CD4-positive, alpha-beta memory T cell (primary cell): ENCODE measurements around the gene LKAAEAR1. TPM values are rescaled to one million over a fixed set of nuclear protein-coding genes. Genes with fewer than 3 reads are reported as not detected.

Experiments
- CTCF ChIA-PET: fragments of 350-600 bp; sonication (Branson Sonifier 250); formaldehyde crosslinking; loops from one replicate; lab custom pipeline; 2021; ENCODE audit warnings: inconsistent platforms; ENCODE audit not compliant: partially characterized antibody; lab: Charles Lee
- POLR2A ChIA-PET: fragments of 350-600 bp; sonication (Branson Sonifier 250); formaldehyde crosslinking; loops from one replicate; lab custom pipeline; 2021; ENCODE audit not compliant: partially characterized antibody; lab: Charles Lee
- DNase-seq, 5 donors: peaks; one replicate each; pipeline versions ENCODE4 v3.0.0 to v3.0.0-alpha.2; 2020 to 2022; ENCODE audit warnings: mixed read lengths in 1 of 5
- H3K27ac ChIP-seq: one replicate; pipeline ENCODE4 v1.7.0; 2013; ENCODE audit warnings: low read depth, low read length
- H3K27me3 ChIP-seq: 2 replicates; pipeline ENCODE4 v1.7.0; 2013; ENCODE audit warnings: mild to moderate bottlenecking, low read length, moderate library complexity; ENCODE audit not compliant: insufficient read depth
- H3K36me3 ChIP-seq: 2 replicates; pipeline ENCODE4 v1.7.0; 2013; ENCODE audit warnings: mild to moderate bottlenecking, low read length, moderate library complexity; ENCODE audit not compliant: insufficient read depth
- H3K4me1 ChIP-seq: 2 replicates; pipeline ENCODE4 v1.7.0; 2013; ENCODE audit warnings: mild to moderate bottlenecking, low read length, moderate library complexity; ENCODE audit not compliant: insufficient read depth
- H3K4me3 ChIP-seq, 2 donors: one replicate each; pipeline ENCODE4 v1.7.0; 2013; ENCODE audit warnings: low read length in 2 of 2, mild to moderate bottlenecking in 1 of 2
- H3K9me3 ChIP-seq, 2 donors: one replicate each; pipeline ENCODE4 v1.7.0; 2013; ENCODE audit warnings: low read length in 2 of 2, control low read depth in 1 of 2; ENCODE audit not compliant: control insufficient read depth in 1 of 2
- H3K27ac Mint-ChIP-seq, 7 donors: one replicate each; pipeline ENCODE4 v1.8.0; 2020 to 2021; ENCODE audit warnings: mixed read lengths in 7 of 7, mild to moderate bottlenecking in 6 of 7, inconsistent platforms in 3 of 7, moderate library complexity in 3 of 7
- H3K27me3 Mint-ChIP-seq, 2 donors: one replicate each; pipeline ENCODE4 v1.8.0; 2020 to 2021; ENCODE audit warnings: mixed read lengths in 2 of 2
- H3K36me3 Mint-ChIP-seq, 2 donors: one replicate each; pipeline ENCODE4 v1.8.0; 2020 to 2021; ENCODE audit warnings: mixed read lengths in 2 of 2, inconsistent platforms in 1 of 2, mild to moderate bottlenecking in 1 of 2
- H3K4me1 Mint-ChIP-seq, 4 donors: one replicate each; pipeline ENCODE4 v1.8.0; 2020 to 2021; ENCODE audit warnings: mixed read lengths in 4 of 4, mild to moderate bottlenecking in 1 of 4
- H3K4me3 Mint-ChIP-seq, 8 donors: one replicate each; pipeline ENCODE4 v1.8.0; 2020 to 2021; ENCODE audit warnings: mixed read lengths in 8 of 8, mild to moderate bottlenecking in 7 of 8, moderate library complexity in 6 of 8, inconsistent platforms in 3 of 8
- H3K9me3 Mint-ChIP-seq, 8 donors: one replicate each; pipeline ENCODE4 v1.8.0; 2020 to 2021; ENCODE audit warnings: mixed read lengths in 8 of 8, mild to moderate bottlenecking in 5 of 8, inconsistent platforms in 3 of 8, moderate library complexity in 1 of 8
- intact Hi-C: fragments of 100-400 bp; cut with micrococcal nuclease; formaldehyde crosslinking; loops from one replicate; pipeline ENCODE4 v1.15.1; 2023
- polyA plus RNA-seq, 2 donors: library from polyadenylated mRNA; unstranded; fragments of 300-500 nt; fragmentation: Illumina TruSeq; gene quantifications; one replicate each; pipeline ENCODE4 v1.2.3, GENCODE V29; 2021
- total RNA-seq, 2 experiments: library from RNA; stranded (reverse); gene quantifications; one replicate each; pipeline ENCODE4 v1.2.3, GENCODE V29; 2021

The LKAAEAR1 gene
- total and polyA plus RNA-seq, 4 experiments from 2014 or later: 0.30 to 0.63 (median 0.39) TPM; not detected in 1

GRCh38 chr20:64095927-64096326, 11.7 kb upstream of the LKAAEAR1 start:
- Mint-ChIP-seq H3K9me3 (peaks cover 0 to 3% (median 0%) of the 10 kb centered on the region in 8 donors), H3K4me3 (no peak overlapping the region), H3K27me3 (peaks cover 0 to under 1% of the 10 kb centered on the region in 2 donors), H3K36me3 (peaks cover 2 to 5% of the 10 kb centered on the region in 2 donors), H3K4me1 (peaks cover 8 to 10% (median 9%) of the 10 kb centered on the region in 4 donors), H3K27ac (no peak overlapping the region)
- no peak overlapping the region for H3K27ac ChIP-seq
- no peak overlapping the region for H3K4me3 ChIP-seq
- H3K36me3 ChIP-seq: no peaks in the 10 kb centered on the region
- ChIA-PET CTCF (interaction anchor here (1.1 to 1.2 kb wide), 2 partner anchors 12 to 25 kb away, joined by 3 to 4 read pairs; partner anchors contain the start of gene LKAAEAR1), POLR2A (no interaction called here)
- no peaks in the 10 kb centered on the region for H3K9me3 ChIP-seq
- peaks cover 2% of the 10 kb centered on the region for H3K27me3 ChIP-seq
- intact Hi-C loops: no loop called here
- H3K4me1 ChIP-seq: peaks cover 14% of the 10 kb centered on the region
- peak in 1 of 5 donors; percentile 35 for DNase-seq

GRCh38 chr20:64095455-64095854, 11.3 kb upstream of the LKAAEAR1 start:
- no peak overlapping the region for H3K4me3 Mint-ChIP-seq
- H3K36me3 Mint-ChIP-seq: peaks cover 2 to 5% of the 10 kb centered on the region in 2 donors
- H3K9me3 Mint-ChIP-seq: peaks cover 0 to 3% (median 0%) of the 10 kb centered on the region in 8 donors
- CTCF ChIA-PET: interaction anchor here (1.2 kb wide), 1 partner anchor 25 kb away, joined by 3 read pairs; no protein-coding TSS in a partner anchor
- Histone ChIP-seq H3K27me3 (no peaks in the 10 kb centered on the region), H3K9me3 (no peaks in the 10 kb centered on the region), H3K27ac (no peak overlapping the region), H3K4me1 (peaks cover 9% of the 10 kb centered on the region), H3K36me3 (no peaks in the 10 kb centered on the region), H3K4me3 (no peak overlapping the region)
- peaks cover 8 to 10% (median 9%) of the 10 kb centered on the region in 4 donors for H3K4me1 Mint-ChIP-seq
- H3K27ac Mint-ChIP-seq: no peak overlapping the region
- POLR2A ChIA-PET: no interaction called here
- DNase-seq: peak in 1 of 5 donors; percentile 6
- intact Hi-C loops: no loop called here
- H3K27me3 Mint-ChIP-seq: no peaks in the 10 kb centered on the region

GRCh38 chr20:64093013-64093503, 8.9 kb upstream of the LKAAEAR1 start:
- CTCF ChIA-PET: interaction anchor here (0.9 kb wide), 1 partner anchor 9 kb away, joined by 3 read pairs; the partner anchor contains the start of gene LKAAEAR1
- Histone ChIP-seq H3K27me3 (no peaks in the 10 kb centered on the region), H3K9me3 (no peaks in the 10 kb centered on the region), H3K4me1 (no peaks in the 10 kb centered on the region), H3K36me3 (no peaks in the 10 kb centered on the region), H3K4me3 (no peak overlapping the region), H3K27ac (no peak overlapping the region)
- Mint-ChIP-seq H3K4me3 (no peak overlapping the region), H3K36me3 (peaks cover 2 to 5% of the 10 kb centered on the region in 2 donors), H3K4me1 (peaks cover 5 to 9% (median 8%) of the 10 kb centered on the region in 4 donors), H3K9me3 (peaks cover 0 to 3% (median 3%) of the 10 kb centered on the region in 8 donors), H3K27ac (no peak overlapping the region), H3K27me3 (no peaks in the 10 kb centered on the region)
- DNase-seq: peak in 1 of 5 donors; percentile 19
- POLR2A ChIA-PET: no interaction called here
- intact Hi-C loops: no loop called here

- H3K36me3 ChIP-seq: no peaks in the 10 kb centered on the region
These were observed 8.2 kb upstream of the LKAAEAR1 start for GRCh38 chr20:64092258-64093012.

GRCh38 chr20:64091770-64092169, 7.6 kb upstream of the LKAAEAR1 start:
- H3K4me3 ChIP-seq: no peak overlapping the region
- H3K4me1 Mint-ChIP-seq: peaks cover 5 to 9% (median 6%) of the 10 kb centered on the region in 4 donors
- no peaks in the 10 kb centered on the region for H3K36me3 ChIP-seq
- ChIA-PET POLR2A (no interaction called here), CTCF (no interaction called here)
- H3K27me3 ChIP-seq: no peaks in the 10 kb centered on the region
- peak in 1 of 5 donors; percentile 26 for DNase-seq
- intact Hi-C loops: no loop called here
- H3K9me3 Mint-ChIP-seq: peaks cover 0 to 7% (median 3%) of the 10 kb centered on the region in 8 donors
- no peaks in the 10 kb centered on the region for H3K27me3 Mint-ChIP-seq
- no peak overlapping the region for H3K4me3 Mint-ChIP-seq
- H3K27ac Mint-ChIP-seq: peak overlapping the region in 2 of 7 donors; percentile 13 to 37
- H3K36me3 Mint-ChIP-seq: peaks cover under 1 to 2% of the 10 kb centered on the region in 2 donors
- H3K9me3 ChIP-seq: no peaks in the 10 kb centered on the region
- no peaks in the 10 kb centered on the region for H3K4me1 ChIP-seq
- H3K27ac ChIP-seq: no peak overlapping the region

More at GRCh38 chr20:64092258-64093012, 8.2 kb upstream of the LKAAEAR1 start:
- ChIA-PET POLR2A (no interaction called here), CTCF (interaction anchor here (0.9 kb wide), 1 partner anchor 9 kb away, joined by 3 read pairs; the partner anchor contains the start of gene LKAAEAR1)
- H3K27me3 Mint-ChIP-seq: no peaks in the 10 kb centered on the region
- no peak overlapping the region for H3K27ac Mint-ChIP-seq
- Histone ChIP-seq H3K27me3 (no peaks in the 10 kb centered on the region), H3K4me1 (no peaks in the 10 kb centered on the region), H3K9me3 (no peaks in the 10 kb centered on the region), H3K27ac (no peak overlapping the region), H3K4me3 (no peak overlapping the region)
- peaks cover 0 to 6% (median 3%) of the 10 kb centered on the region in 8 donors for H3K9me3 Mint-ChIP-seq
- H3K36me3 Mint-ChIP-seq: peaks cover 2 to 5% of the 10 kb centered on the region in 2 donors
- intact Hi-C loops: no loop called here
- no peak for DNase-seq
- peak overlapping the region in 1 of 8 donors; percentile 49 for H3K4me3 Mint-ChIP-seq
- H3K4me1 Mint-ChIP-seq: peaks cover 5 to 9% (median 8%) of the 10 kb centered on the region in 4 donors

- Histone ChIP-seq H3K36me3 (no peaks in the 10 kb centered on the region), H3K9me3 (no peaks in the 10 kb centered on the region), H3K4me3 (no peak overlapping the region), H3K4me1 (no peaks in the 10 kb centered on the region), H3K27ac (no peak overlapping the region), H3K27me3 (no peaks in the 10 kb centered on the region)
- POLR2A ChIA-PET: no interaction called here
- Mint-ChIP-seq H3K36me3 (no peaks in the 10 kb centered on the region), H3K27me3 (no peaks in the 10 kb centered on the region), H3K4me3 (no peak overlapping the region), H3K9me3 (peaks cover 0 to 12% (median 3%) of the 10 kb centered on the region in 8 donors), H3K27ac (peak overlapping the region in 2 of 7 donors; percentile 13 to 37), H3K4me1 (peaks cover 4 to 6% (median 5%) of the 10 kb centered on the region in 4 donors)
- no peak for DNase-seq
- intact Hi-C loops: no loop called here
- CTCF ChIA-PET: no interaction called here
These were observed 7.1 kb upstream of the LKAAEAR1 start for GRCh38 chr20:64091340-64091739.

- DNase-seq: no peak
- Histone ChIP-seq H3K27me3 (no peaks in the 10 kb centered on the region), H3K27ac (no peak overlapping the region), H3K36me3 (no peaks in the 10 kb centered on the region), H3K9me3 (no peaks in the 10 kb centered on the region), H3K4me1 (no peaks in the 10 kb centered on the region), H3K4me3 (no peak overlapping the region)
- POLR2A ChIA-PET: no interaction called here
- Mint-ChIP-seq H3K9me3 (peaks cover 0 to 14% (median 3%) of the 10 kb centered on the region in 8 donors), H3K27ac (no peak overlapping the region), H3K27me3 (no peaks in the 10 kb centered on the region), H3K4me3 (no peak overlapping the region), H3K4me1 (peaks cover 0 to 6% (median 5%) of the 10 kb centered on the region in 4 donors), H3K36me3 (no peaks in the 10 kb centered on the region)
- intact Hi-C loops: no loop called here
- CTCF ChIA-PET: interaction anchor here (1.4 kb wide), 1 partner anchor 31 kb away, joined by 3 read pairs; no protein-coding TSS in a partner anchor
These were observed 6.0 kb upstream of the LKAAEAR1 start for GRCh38 chr20:64090165-64090564.
